A549 (cell line): Measurements from ENCODE around the gene MOCOS. TPM values are rescaled to one million over a fixed set of nuclear protein-coding genes. Genes with fewer than 3 reads are reported as not detected.

ENCODE experiments used
- ATAC-seq, 2 experiments: fragments of 200-7000 bp in 1 of 2; fragments of >200 bp in 1 of 2; cut with Nextera tagmentation in 1 of 2; cut with Tn5 transposase in 1 of 2; 3 replicates each; pipeline versions ENCODE4 v1.8.0 to v1.9.1; 2018 to 2020; ENCODE audit warnings: mild to moderate bottlenecking in 1 of 2, moderate library complexity in 1 of 2
- CTCF ChIA-PET: fragments of 300-600 bp; sonication (Branson Sonifier 250); formaldehyde crosslinking; extraction: SDS; loops from one replicate; lab custom pipeline; 2021; ENCODE audit warnings: antibody characterized with exemption, inconsistent platforms; lab: Yijun Ruan, JAX
- POLR2A ChIA-PET: fragments of 350-600 bp; formaldehyde crosslinking; extraction: SDS; loops from one replicate; lab custom pipeline; 2021; ENCODE audit warnings: antibody characterized with exemption, inconsistent platforms; lab: Yijun Ruan, JAX
- DNase-seq, 2 experiments: peaks; one replicate each; pipeline versions ENCODE4 v3.0.0 to v3.0.0-alpha.2; 2011 to 2016; ENCODE audit warnings: low read depth in 1 of 2, low spot score in 1 of 2
- FAIRE-seq: peaks from 2 replicates; lab custom pipeline; 2011; peaks lifted over from hg19 to GRCh38; lab: Jason Lieb, UNC
- H3K27ac ChIP-seq, 2 experiments: fragments of >200 bp; sonication (Bioruptor Twin); formaldehyde crosslinking; 3 replicates each; pipeline ENCODE4 v1.5.1; 2016 to 2017
- H3K4me1 ChIP-seq: fragments of >200 bp; sonication (Bioruptor Twin); formaldehyde crosslinking; 3 replicates; pipeline ENCODE4 v1.6.1; 2016
- H3K4me2 ChIP-seq: fragments of >200 bp; sonication (Bioruptor Twin); formaldehyde crosslinking; 3 replicates; pipeline ENCODE4 v1.6.1; 2016
- H3K4me3 ChIP-seq: fragments of >200 bp; sonication (Bioruptor Twin); formaldehyde crosslinking; 3 replicates; pipeline ENCODE4 v1.5.1; 2016
- H3K9me3 ChIP-seq: fragments of >200 bp; sonication (Bioruptor Twin); formaldehyde crosslinking; 3 replicates; pipeline ENCODE4 v1.6.1; 2016
- BCL3 ChIP-seq: fragments of >200 bp; sonication (Bioruptor Twin); formaldehyde crosslinking; IDR thresholded peaks from 3 replicates; pipeline ENCODE4 v1.6.1; 2016
- CBX2 ChIP-seq: fragments of 200-600 bp; sonication (generic); IDR thresholded peaks from 2 replicates; pipeline ENCODE4 v1.6.1; 2016; ENCODE audit warnings: low read depth, mild to moderate bottlenecking, borderline replicate concordance
- CEBPB ChIP-seq, 2 experiments: fragments of >200 bp in 1 of 2; sonication (Bioruptor Twin) in 1 of 2; formaldehyde crosslinking in 1 of 2; IDR thresholded peaks; 2 replicates each; pipeline ENCODE4 v1.6.1; 2012 to 2016
- EHF ChIP-seq: fragments of 250-450 bp; sonication (Bioruptor Pico); IDR thresholded peaks from 2 replicates; pipeline ENCODE4 v1.5.0; 2020; ENCODE audit warnings: mild to moderate bottlenecking
- ESRRA ChIP-seq: fragments of 150-350 bp; IDR thresholded peaks from 2 replicates; pipeline ENCODE4 v1.6.1; 2014; ENCODE audit warnings: mild to moderate bottlenecking, low read length, borderline replicate concordance
- FOXS1 ChIP-seq: fragments of 250-450 bp; sonication (Bioruptor Pico); IDR thresholded peaks from 2 replicates; pipeline ENCODE4 v1.5.0; 2020; ENCODE audit warnings: mild to moderate bottlenecking, moderate library complexity
- HMGXB4 ChIP-seq: fragments of 250-450 bp; sonication (Bioruptor Pico); IDR thresholded peaks from 2 replicates; pipeline ENCODE4 v1.5.0; 2021; ENCODE audit warnings: mild to moderate bottlenecking, moderate library complexity, borderline replicate concordance
- HOXB13 ChIP-seq: fragments of 250-450 bp; sonication (Bioruptor Pico); IDR thresholded peaks from 2 replicates; pipeline ENCODE4 v1.5.0; 2020; ENCODE audit warnings: low read depth, mild to moderate bottlenecking, moderate library complexity
- MYC ChIP-seq: IDR thresholded peaks from 2 replicates; pipeline ENCODE4 v1.6.1; 2012; ENCODE audit warnings: mild to moderate bottlenecking, inconsistent platforms, low read length, improper control_type of control experiment, borderline replicate concordance
- PHF8 ChIP-seq: fragments of 200-600 bp; sonication (generic); IDR thresholded peaks from 2 replicates; pipeline ENCODE4 v1.6.1; 2016; ENCODE audit warnings: low read depth, mild to moderate bottlenecking, antibody characterized with exemption, moderate library complexity, borderline replicate concordance
- POLR2A ChIP-seq: IDR thresholded peaks from 2 replicates; pipeline ENCODE4 v1.6.1; 2012; ENCODE audit warnings: mild to moderate bottlenecking, low read length
- RNF2 ChIP-seq: fragments of 200-600 bp; sonication (generic); IDR thresholded peaks from 2 replicates; pipeline ENCODE4 v1.6.1; 2016; ENCODE audit warnings: low read depth, mild to moderate bottlenecking, antibody characterized with exemption, moderate library complexity, borderline replicate concordance
- TFCP2L1 ChIP-seq: fragments of 250-450 bp; sonication (Bioruptor Pico); IDR thresholded peaks from 2 replicates; pipeline ENCODE4 v1.5.0; 2021; ENCODE audit warnings: mild to moderate bottlenecking
- ZNF302 ChIP-seq: fragments of 250-450 bp; sonication (Bioruptor Pico); IDR thresholded peaks from 2 replicates; pipeline ENCODE4 v1.9.0; 2021; ENCODE audit warnings: inconsistent platforms, mild to moderate bottlenecking, moderate library complexity
- WGBS: methylation state at CpG from one replicate; pipeline ENCODE4 v1.1.6; 2017; ENCODE audit errors: missing lambda C conversion rate; 5-methylcytosine and 5-hydroxymethylcytosine counted together
- polyA plus RNA-seq, 4 experiments: library from polyadenylated mRNA; depleted of rRNA in 3 of 4; stranded (reverse); fragments of >200 nt; fragmentation: RNase III in 1 of 4; extraction: RNeasy Plus Mini Kit Qiagen cat#74134 plus additional on column Dnase treatment in 1 of 4; gene quantifications; 2 replicates in 3 of 4; 3 replicates in 1 of 4; pipeline ENCODE4 v1.2.3, GENCODE V29; 2011 to 2017
- TF ChIP-seq, protein P1 (sequence below): fragments of 200-600 bp; sonication (generic); IDR thresholded peaks from 2 replicates; pipeline ENCODE4 v1.6.1; 2016; ENCODE audit warnings: antibody characterized with exemption, mild to moderate bottlenecking, moderate library complexity
- TF ChIP-seq, protein P2 (sequence below): fragments of >200 bp; sonication (Bioruptor Twin); formaldehyde crosslinking; IDR thresholded peaks from 2 replicates; pipeline ENCODE4 v1.6.1; 2016
- TF ChIP-seq, protein P3 (sequence below): fragments of 250-450 bp; sonication (Bioruptor Pico); IDR thresholded peaks from 2 replicates; pipeline ENCODE4 v1.5.0; 2020; ENCODE audit warnings: low read depth, mild to moderate bottlenecking, moderate library complexity

The MOCOS gene
- polyA plus RNA-seq, 2 of the 4 experiments (the other 2 are of a cell fraction): 2.7 to 8.1 TPM

GRCh38 chr18:36149514-36150289, 37.6 kb upstream of the MOCOS start:
- Histone ChIP-seq H3K4me3 (no peak overlapping the region), H3K4me2 (no peak overlapping the region), H3K9me3 (no peaks in the 10 kb centered on the region), H3K4me1 (no peaks in the 10 kb centered on the region), H3K27ac (no peak overlapping the region)
- WGBS: 91% methylated on average over 5 of the region's 5 CpGs
- ChIA-PET CTCF (interaction anchor here (0.6 kb wide), 1 partner anchor 22 kb away, joined by 3 read pairs; no protein-coding TSS in a partner anchor), POLR2A (no interaction called here)
- no peak for TF ChIP-seq HOXB13 (CRISPR knock-in tag)
- TF ChIP-seq, protein P1, sequence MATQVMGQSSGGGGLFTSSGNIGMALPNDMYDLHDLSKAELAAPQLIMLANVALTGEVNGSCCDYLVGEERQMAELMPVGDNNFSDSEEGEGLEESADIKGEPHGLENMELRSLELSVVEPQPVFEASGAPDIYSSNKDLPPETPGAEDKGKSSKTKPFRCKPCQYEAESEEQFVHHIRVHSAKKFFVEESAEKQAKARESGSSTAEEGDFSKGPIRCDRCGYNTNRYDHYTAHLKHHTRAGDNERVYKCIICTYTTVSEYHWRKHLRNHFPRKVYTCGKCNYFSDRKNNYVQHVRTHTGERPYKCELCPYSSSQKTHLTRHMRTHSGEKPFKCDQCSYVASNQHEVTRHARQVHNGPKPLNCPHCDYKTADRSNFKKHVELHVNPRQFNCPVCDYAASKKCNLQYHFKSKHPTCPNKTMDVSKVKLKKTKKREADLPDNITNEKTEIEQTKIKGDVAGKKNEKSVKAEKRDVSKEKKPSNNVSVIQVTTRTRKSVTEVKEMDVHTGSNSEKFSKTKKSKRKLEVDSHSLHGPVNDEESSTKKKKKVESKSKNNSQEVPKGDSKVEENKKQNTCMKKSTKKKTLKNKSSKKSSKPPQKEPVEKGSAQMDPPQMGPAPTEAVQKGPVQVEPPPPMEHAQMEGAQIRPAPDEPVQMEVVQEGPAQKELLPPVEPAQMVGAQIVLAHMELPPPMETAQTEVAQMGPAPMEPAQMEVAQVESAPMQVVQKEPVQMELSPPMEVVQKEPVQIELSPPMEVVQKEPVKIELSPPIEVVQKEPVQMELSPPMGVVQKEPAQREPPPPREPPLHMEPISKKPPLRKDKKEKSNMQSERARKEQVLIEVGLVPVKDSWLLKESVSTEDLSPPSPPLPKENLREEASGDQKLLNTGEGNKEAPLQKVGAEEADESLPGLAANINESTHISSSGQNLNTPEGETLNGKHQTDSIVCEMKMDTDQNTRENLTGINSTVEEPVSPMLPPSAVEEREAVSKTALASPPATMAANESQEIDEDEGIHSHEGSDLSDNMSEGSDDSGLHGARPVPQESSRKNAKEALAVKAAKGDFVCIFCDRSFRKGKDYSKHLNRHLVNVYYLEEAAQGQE: no peak
- TF ChIP-seq BCL3: no peak
- TF ChIP-seq, protein P2, sequence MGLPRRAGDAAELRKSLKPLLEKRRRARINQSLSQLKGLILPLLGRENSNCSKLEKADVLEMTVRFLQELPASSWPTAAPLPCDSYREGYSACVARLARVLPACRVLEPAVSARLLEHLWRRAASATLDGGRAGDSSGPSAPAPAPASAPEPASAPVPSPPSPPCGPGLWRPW: no peak
- TF ChIP-seq, protein P3, sequence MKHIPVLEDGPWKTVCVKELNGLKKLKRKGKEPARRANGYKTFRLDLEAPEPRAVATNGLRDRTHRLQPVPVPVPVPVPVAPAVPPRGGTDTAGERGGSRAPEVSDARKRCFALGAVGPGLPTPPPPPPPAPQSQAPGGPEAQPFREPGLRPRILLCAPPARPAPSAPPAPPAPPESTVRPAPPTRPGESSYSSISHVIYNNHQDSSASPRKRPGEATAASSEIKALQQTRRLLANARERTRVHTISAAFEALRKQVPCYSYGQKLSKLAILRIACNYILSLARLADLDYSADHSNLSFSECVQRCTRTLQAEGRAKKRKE (CRISPR knock-in tag): no peak
- no peak for TF ChIP-seq ESRRA
- TF ChIP-seq TFCP2L1 (CRISPR knock-in tag): no peak
- FAIRE-seq: no peak
- no peak for DNase-seq
- ATAC-seq: no peak

GRCh38 chr18:36152781-36153180, 34.5 kb upstream of the MOCOS start:
- H3K9me3 ChIP-seq: no peaks in the 10 kb centered on the region
- ChIA-PET CTCF (interaction anchor here (1.3 kb wide), 1 partner anchor 20 kb away, joined by 3 read pairs; no protein-coding TSS in a partner anchor), POLR2A (no interaction called here)
- no peak overlapping the region for H3K27ac ChIP-seq
- DNase-seq: no peak
- no peak overlapping the region for H3K4me3 ChIP-seq
- no peak for ATAC-seq
- no peak for FAIRE-seq
- H3K4me2 ChIP-seq: no peak overlapping the region
- H3K4me1 ChIP-seq: no peaks in the 10 kb centered on the region
- WGBS: 100% methylated on average over 1 of the region's 1 CpG
- TF ChIP-seq PHF8 (no peak), MYC (no peak), HMGXB4 (no peak), TFCP2L1 (CRISPR knock-in tag) (no peak), POLR2A (no peak), CBX2 (no peak), BCL3 (no peak), HOXB13 (CRISPR knock-in tag) (no peak), CEBPB (IDR thresholded peaks at IDR 0.05) (no peak), FOXS1 (CRISPR knock-in tag) (no peak), RNF2 (no peak), EHF (no peak), ZNF302 (CRISPR knock-in tag) (no peak)
- TF ChIP-seq, protein P1: no peak
